CD14-positive monocyte (primary cell): Measurements from ENCODE around the gene B3GNT7. TPM values are rescaled to one million over a fixed set of nuclear protein-coding genes. Genes with fewer than 3 reads are reported as not detected.
"Not testable (repeated sequence)": the region's sequence is repeated elsewhere in the genome, so short reads cannot be mapped to it uniquely, and the experiment has no call there.

Experiments used
- DNase-seq, 3 donors: peaks; one replicate each; pipeline ENCODE4 v3.0.0-alpha.2; 2011 to 2022
- H2AFZ ChIP-seq: 2 replicates; pipeline ENCODE4 v1.6.0; 2012; ENCODE audit warnings: mild to moderate bottlenecking, low read depth, low read length, inconsistent platforms; ENCODE audit not compliant: insufficient read depth, poor library complexity, severe bottlenecking
- H3K27ac ChIP-seq, 2 donors: 1 replicate in 1 of 2; 2 replicates in 1 of 2; pipeline ENCODE4 v1.5.1; 2012 to 2013; ENCODE audit warnings: low read length in 2 of 2, control low read depth in 1 of 2, inconsistent platforms in 1 of 2, low read depth in 1 of 2, mild to moderate bottlenecking in 1 of 2
- H3K27me3 ChIP-seq, 2 donors: one replicate each; pipeline versions ENCODE4 v1.6.0 to v1.6.1; 2011 to 2013; ENCODE audit warnings: low read length in 2 of 2; ENCODE audit not compliant: control insufficient read depth in 2 of 2, insufficient read depth in 2 of 2
- H3K36me3 ChIP-seq, 2 donors: replicated peaks in 1 of 2; 1 replicate in 1 of 2; 2 replicates in 1 of 2; pipeline versions ENCODE4 v1.5.1 to v1.6.1; 2012 to 2013; ENCODE audit warnings: low read length in 2 of 2, control low read depth in 1 of 2, inconsistent platforms in 1 of 2, mild to moderate bottlenecking in 1 of 2; ENCODE audit not compliant: insufficient read depth in 2 of 2, control insufficient read depth in 1 of 2
- H3K4me1 ChIP-seq, 2 donors: 1 replicate in 1 of 2; 2 replicates in 1 of 2; pipeline versions ENCODE4 v1.5.1 to v1.6.1; 2012 to 2013; ENCODE audit warnings: low read length in 2 of 2, control low read depth in 1 of 2, inconsistent platforms in 1 of 2, mild to moderate bottlenecking in 1 of 2, moderate library complexity in 1 of 2; ENCODE audit not compliant: insufficient read depth in 2 of 2, control insufficient read depth in 1 of 2
- H3K4me2 ChIP-seq: replicated peaks from 2 replicates; pipeline ENCODE3; 2012; ENCODE audit warnings: low read length, moderate library complexity, mild to moderate bottlenecking; ENCODE audit not compliant: poor library complexity, severe bottlenecking; ENCODE audit errors: extremely low read depth
- H3K4me3 ChIP-seq, 3 experiments: fragments of 200-600 bp in 1 of 3; sonication (generic) in 1 of 3; replicated peaks in 1 of 3; 1 replicate in 2 of 3; 2 replicates in 1 of 3; pipeline ENCODE4 v1.5.1; 2011 to 2013; ENCODE audit warnings: low read length in 3 of 3, mild to moderate bottlenecking in 3 of 3, control low read depth in 2 of 3, low read depth in 2 of 3, inconsistent platforms in 1 of 3, moderate library complexity in 1 of 3
- H3K79me2 ChIP-seq: 2 replicates; pipeline ENCODE4 v1.6.0; 2012; ENCODE audit warnings: mild to moderate bottlenecking, control low read depth, inconsistent platforms, low read length, moderate library complexity; ENCODE audit not compliant: insufficient read depth
- H3K9ac ChIP-seq: 2 replicates; pipeline ENCODE4 v1.6.0; 2017; ENCODE audit warnings: low read length, mild to moderate bottlenecking; ENCODE audit not compliant: insufficient read depth, poor library complexity, severe bottlenecking
- H3K9me3 ChIP-seq, 2 donors: replicated peaks in 1 of 2; 1 replicate in 1 of 2; 2 replicates in 1 of 2; pipeline versions ENCODE4 v1.5.1 to v1.6.1; 2012 to 2013; ENCODE audit warnings: low read length in 2 of 2, control low read depth in 1 of 2; ENCODE audit not compliant: control insufficient read depth in 1 of 2, insufficient read depth in 1 of 2
- H4K20me1 ChIP-seq: 2 replicates; pipeline ENCODE4 v1.6.0; 2012; ENCODE audit warnings: mild to moderate bottlenecking, low read length, control low read depth, moderate library complexity; ENCODE audit not compliant: insufficient read depth
- H3K27ac Mint-ChIP-seq, 7 donors: one replicate each; pipeline ENCODE4 v1.8.0; 2020; ENCODE audit warnings: mild to moderate bottlenecking in 7 of 7, mixed read lengths in 7 of 7, moderate library complexity in 6 of 7, inconsistent platforms in 2 of 7
- H3K27me3 Mint-ChIP-seq, 3 donors: one replicate each; pipeline ENCODE4 v1.8.0; 2021 to 2022; ENCODE audit warnings: low read depth in 3 of 3, mild to moderate bottlenecking in 3 of 3, mixed read lengths in 3 of 3, moderate library complexity in 3 of 3, inconsistent platforms in 1 of 3
- H3K36me3 Mint-ChIP-seq, 2 donors: one replicate each; pipeline ENCODE4 v1.8.0; 2020; ENCODE audit warnings: mixed read lengths in 2 of 2, inconsistent platforms in 1 of 2, mild to moderate bottlenecking in 1 of 2
- H3K4me1 Mint-ChIP-seq: one replicate; pipeline ENCODE4 v1.8.0; 2020; ENCODE audit warnings: mild to moderate bottlenecking, mixed read lengths
- H3K4me3 Mint-ChIP-seq, 2 donors: one replicate each; pipeline ENCODE4 v1.8.0; 2020; ENCODE audit warnings: mild to moderate bottlenecking in 2 of 2, mixed read lengths in 2 of 2, moderate library complexity in 1 of 2
- H3K9me3 Mint-ChIP-seq, 7 donors: one replicate each; pipeline ENCODE4 v1.8.0; 2020 to 2022; ENCODE audit warnings: mixed read lengths in 7 of 7, mild to moderate bottlenecking in 6 of 7, moderate library complexity in 6 of 7, inconsistent platforms in 2 of 7
- CTCF ChIP-seq: fragments of 200-600 bp; IDR thresholded peaks from one replicate; pipeline ENCODE4 v1.8.0; 2022; ENCODE audit warnings: antibody characterized with exemption, mild to moderate bottlenecking
- WGBS: methylation state at CpG from one replicate; pipeline ENCODE4 v1.1.5; 2013; ENCODE audit warnings: missing lambda C conversion rate; ENCODE audit not compliant: insufficient coverage; 5-methylcytosine and 5-hydroxymethylcytosine counted together
- intact Hi-C, 2 donors: fragments of 100-400 bp; cut with micrococcal nuclease; formaldehyde crosslinking; loops; one replicate each; pipeline versions ENCODE4 v1.15.0 to v1.15.1; 2023
- polyA plus RNA-seq, 3 donors: library from polyadenylated mRNA; depleted of rRNA in 1 of 3; unstranded in 2 of 3; stranded (reverse) in 1 of 3; fragments of 300-500 nt in 2 of 3; fragments of >200 nt in 1 of 3; fragmentation: Illumina TruSeq in 2 of 3; gene quantifications; 1 replicate in 2 of 3; 2 replicates in 1 of 3; pipeline ENCODE4 v1.2.3, GENCODE V29; 2012 to 2021

B3GNT7 gene
- polyA plus RNA-seq, 3 donors, result 0.05 TPM; not detected in 2

GRCh38 chr2:231399853-231400680 lies 4.6 kb downstream of the B3GNT7 start:
- Histone ChIP-seq H3K4me1 (peaks cover 11 to 13% of the 10 kb centered on the region in 2 donors), H3K27ac (no peak overlapping the region), H3K4me2 (no peak overlapping the region), H3K4me3 (no peak overlapping the region), H2AFZ (no peak overlapping the region), H4K20me1 (no peaks in the 10 kb centered on the region), H3K36me3 (no peaks in the 10 kb centered on the region), H3K27me3 (peaks cover 0 to 7% of the 10 kb centered on the region in 2 donors), H3K9me3 (no peaks in the 10 kb centered on the region), H3K79me2 (peaks cover 9% of the 10 kb centered on the region), H3K9ac (no peak overlapping the region)
- Mint-ChIP-seq H3K9me3 (peaks cover 0 to 6% (median under 1%) of the 10 kb centered on the region in 7 donors), H3K4me3 (no peak overlapping the region), H3K27ac (no peak overlapping the region), H3K27me3 (peaks cover 6 to 15% (median 8%) of the 10 kb centered on the region in 3 donors), H3K36me3 (no peaks in the 10 kb centered on the region), H3K4me1 (peaks cover 13% of the 10 kb centered on the region)
- intact Hi-C loops, result no loop called here
- TF ChIP-seq CTCF, result no peak
- no peak for DNase-seq
- 81% methylated on average over 8 of the region's 12 CpGs for WGBS

- H2AFZ ChIP-seq, intact Hi-C loops, H4K20me1 ChIP-seq, H3K9me3 ChIP-seq, H3K9ac ChIP-seq, H3K4me3 ChIP-seq, H3K4me3 Mint-ChIP-seq, DNase-seq, H3K36me3 Mint-ChIP-seq, H3K4me2 ChIP-seq, H3K4me1 ChIP-seq, H3K27ac ChIP-seq, H3K27ac Mint-ChIP-seq, H3K79me2 ChIP-seq, H3K9me3 Mint-ChIP-seq, H3K36me3 ChIP-seq, H3K27me3 ChIP-seq: not testable (repeated sequence)
- H3K4me1 Mint-ChIP-seq, result peaks cover 15% of the 10 kb centered on the region
- peaks cover 5 to 12% (median 6%) of the 10 kb centered on the region in 3 donors for H3K27me3 Mint-ChIP-seq
- WGBS, result no CpG with 5 or more reads among the region's 8 CpGs
Observed at GRCh38 chr2:231400681-231401080, 5.2 kb downstream of the B3GNT7 start.

GRCh38 chr2:231401101-231401500 lies 5.6 kb downstream of the B3GNT7 start:
- H3K9me3 Mint-ChIP-seq, H2AFZ ChIP-seq, H3K4me1 ChIP-seq, H3K4me2 ChIP-seq, DNase-seq, H3K27me3 ChIP-seq, H3K36me3 ChIP-seq, H3K9me3 ChIP-seq, H3K27ac ChIP-seq, H4K20me1 ChIP-seq, intact Hi-C loops, H3K4me3 ChIP-seq, H3K27ac Mint-ChIP-seq, H3K9ac ChIP-seq, H3K79me2 ChIP-seq, H3K4me3 Mint-ChIP-seq, H3K36me3 Mint-ChIP-seq: not testable (repeated sequence)
- 91% methylated on average over 22 of the region's 23 CpGs for WGBS
- H3K4me1 Mint-ChIP-seq, result peaks cover 19% of the 10 kb centered on the region
- peaks cover 5 to 10% (median 6%) of the 10 kb centered on the region in 3 donors for H3K27me3 Mint-ChIP-seq
